ENCODE results near the gene CATSPER1.
"Not testable (repeated sequence)": the region's sequence is repeated elsewhere in the genome, so short reads cannot be mapped to it uniquely, and the experiment has no call there.

Gene CATSPER1

GRCh38 chr11:66051766-66052663 lies 25.7 kb upstream of the CATSPER1 start, which contains the start of gene SF3B2:
Gene SF3B2, plus strand, starts transcription at chr11:66052364. Its CDS starts 21 bp downstream, at chr11:66052385.
- peak; percentile 92 to 94 for DNase-seq (ENCODE audit: low read depth in 2 of 2)

GRCh38 chr11:66051371-66051765 lies 25.1 kb upstream of the CATSPER1 start:
- no peak for DNase-seq (ENCODE audit: low read depth in 2 of 2)

DNA sequence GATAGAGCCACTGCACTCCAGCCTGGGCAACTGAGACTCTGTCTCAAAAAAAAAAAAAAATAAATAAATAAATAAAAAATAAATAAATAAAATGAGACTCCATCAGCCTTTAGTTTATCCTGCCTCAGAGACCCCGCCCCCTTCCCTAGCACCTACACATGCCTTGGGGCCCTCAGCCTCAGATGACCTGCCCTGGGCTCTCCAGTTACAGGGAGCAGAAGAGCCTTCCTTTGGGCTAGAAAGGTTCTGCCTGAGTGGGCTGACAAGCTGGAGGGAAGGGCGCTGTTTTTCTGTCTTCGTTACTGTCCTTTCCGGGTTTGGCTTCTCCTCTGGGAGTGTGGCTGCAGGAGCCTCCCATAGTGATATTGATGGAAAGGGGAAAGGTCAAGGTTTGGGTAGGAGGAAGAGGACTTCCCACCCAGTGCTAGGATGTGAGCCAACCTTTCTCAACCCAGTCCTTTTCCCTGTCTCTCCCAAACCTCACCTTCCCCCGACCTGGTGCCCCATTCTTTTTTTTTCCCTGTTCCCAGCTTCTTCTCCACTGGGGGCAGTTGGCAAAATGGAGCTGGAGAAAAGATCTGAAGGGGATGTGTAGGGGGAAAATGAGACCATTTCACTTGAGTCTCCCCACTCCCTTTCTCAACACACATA lies 24.4 kb upstream of the CATSPER1 start:
- DNase-seq (ENCODE audit: low read depth in 2 of 2) = no peak

- DNase-seq (ENCODE audit: low read depth in 2 of 2) = no peak
Observed at GRCh38 chr11:66048547-66049323, 22.5 kb upstream of the CATSPER1 start, which contains the start of gene GAL3ST3. Gene GAL3ST3, minus strand, starts transcription at chr11:66049161. Its CDS starts 3,746 bp downstream, at chr11:66045415.

DNA sequence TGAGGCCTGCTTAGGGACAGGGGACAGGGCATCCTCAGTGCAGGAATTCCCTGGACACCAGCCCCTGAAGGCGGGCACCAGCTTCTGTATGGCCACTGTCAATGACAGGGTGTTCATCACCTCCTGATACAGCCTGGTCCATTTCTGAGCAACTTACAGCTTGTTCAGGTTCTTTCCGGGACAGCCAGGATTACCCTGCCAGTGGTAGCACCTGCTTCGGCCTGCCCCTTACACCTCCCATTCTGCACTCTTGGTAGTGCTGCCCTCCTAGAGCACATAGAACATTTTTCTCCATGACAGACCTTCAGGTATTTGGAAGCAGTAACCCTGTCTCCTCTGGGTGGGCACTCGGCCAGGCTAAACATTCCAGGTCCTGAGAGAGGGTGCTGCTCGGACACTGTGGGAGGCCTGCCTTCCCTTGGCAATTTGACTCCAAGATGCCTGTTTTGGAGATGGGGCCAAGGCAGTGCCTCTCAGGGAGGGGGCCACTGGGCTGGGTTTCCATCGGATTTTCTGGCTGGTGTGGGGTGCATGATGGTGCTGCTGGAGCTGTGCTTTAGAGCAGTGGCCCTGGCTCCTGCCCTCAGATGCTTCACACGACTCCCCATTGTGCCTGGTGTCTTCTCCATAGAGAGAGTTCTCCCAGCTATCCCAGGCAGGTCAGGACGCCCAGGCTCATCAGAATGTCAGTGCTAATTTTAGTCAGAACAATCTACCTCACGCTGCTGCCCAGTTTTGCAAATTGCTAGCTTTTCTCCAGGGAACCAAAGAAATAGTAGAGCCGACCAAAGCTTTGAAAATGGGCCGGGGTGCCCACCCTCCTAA lies 21.5 kb upstream of the CATSPER1 start:
- DNase-seq (ENCODE audit: low read depth in 2 of 2) = no peak

DNA sequence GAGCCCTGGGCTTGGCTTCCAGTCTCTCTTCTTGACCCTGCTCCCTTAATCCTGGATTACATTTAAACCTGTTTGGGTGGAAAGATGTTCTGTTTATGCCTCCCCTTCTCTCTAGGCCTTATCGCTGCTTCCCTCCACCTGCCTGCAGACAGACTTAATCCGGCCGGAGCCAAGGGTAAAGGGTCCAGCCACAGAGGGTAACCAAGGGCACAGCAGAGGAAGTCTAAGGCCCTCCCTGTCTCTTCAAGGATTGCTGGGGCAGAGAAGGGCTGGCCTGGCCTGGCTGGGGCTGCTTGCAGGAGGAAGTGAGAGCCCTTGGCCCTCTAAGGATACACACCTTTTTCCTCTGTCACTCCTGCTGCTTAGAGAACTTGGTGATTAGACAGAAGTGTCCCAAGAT lies 20.6 kb upstream of the CATSPER1 start:
- DNase-seq (ENCODE audit: low read depth in 2 of 2) = no peak

DNA sequence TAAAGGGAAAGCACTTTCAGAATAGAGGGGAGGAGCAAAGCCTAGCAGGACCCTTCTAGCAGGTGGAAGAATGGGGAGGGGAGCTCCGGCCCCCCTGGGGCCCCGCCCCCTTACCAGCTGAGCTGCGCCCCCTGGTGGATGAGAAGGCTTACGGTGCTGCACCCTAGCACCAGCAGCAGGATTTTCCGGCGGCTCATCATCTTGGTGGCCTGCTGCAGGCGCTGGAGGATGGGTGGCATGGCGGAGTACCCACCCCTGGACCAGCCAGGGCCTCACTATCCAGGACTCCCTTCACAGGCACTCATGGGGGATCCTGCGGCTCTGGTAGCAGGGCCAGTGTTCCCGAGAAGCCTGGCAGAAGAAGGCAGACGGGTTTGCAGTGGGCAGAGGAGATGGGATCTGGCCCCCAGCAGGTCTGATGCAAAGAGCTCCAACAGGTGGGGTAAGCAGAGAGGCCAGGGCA lies 18.9 kb upstream of the CATSPER1 start:
- DNase-seq (ENCODE audit: low read depth in 2 of 2) = peak; percentile 79 to 82

- no peak for DNase-seq (ENCODE audit: low read depth in 2 of 2)
Observed at GRCh38 chr11:66044757-66045156, 18.5 kb upstream of the CATSPER1 start.

- DNase-seq (ENCODE audit: low read depth in 2 of 2) = no peak
Observed at GRCh38 chr11:66042996-66043906, 17.0 kb upstream of the CATSPER1 start.

DNA sequence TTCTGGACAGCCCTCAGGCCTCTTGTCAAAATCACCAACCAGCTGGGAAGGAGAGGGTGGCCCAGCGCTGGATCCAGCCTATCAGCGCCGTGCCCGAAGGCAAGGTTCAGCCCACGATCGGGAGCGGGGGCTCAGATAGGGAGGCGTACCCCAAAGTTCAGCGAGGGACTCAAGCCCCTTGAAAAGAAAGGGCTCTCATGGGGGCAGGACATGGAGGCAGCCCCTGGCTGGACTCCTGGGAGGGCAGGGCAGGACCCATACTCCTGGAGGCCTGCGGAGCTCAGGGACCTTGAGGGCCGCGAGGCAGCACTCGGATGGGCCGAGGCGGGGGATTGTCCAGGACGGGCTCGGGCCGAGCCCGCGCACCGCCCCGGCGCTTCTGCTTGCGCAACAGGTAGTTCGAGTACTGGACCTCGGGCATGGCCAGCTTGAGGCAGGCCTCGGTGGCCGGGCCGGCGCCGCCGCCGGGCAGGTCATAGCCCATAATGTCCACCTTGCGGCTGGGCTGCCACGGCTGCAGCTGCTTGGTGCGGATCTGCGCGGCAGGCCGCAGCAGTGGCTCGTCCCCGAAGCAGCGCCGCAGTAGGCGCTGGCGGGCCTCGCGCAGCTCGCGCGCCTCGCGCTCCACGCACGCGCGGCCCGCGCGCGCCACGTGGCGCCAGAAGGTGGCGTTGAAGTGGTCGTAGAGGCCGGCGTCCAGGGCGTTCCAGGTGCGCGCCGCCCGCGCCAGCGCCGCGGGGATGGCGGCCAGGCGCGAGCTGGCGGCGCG lies 16.1 kb upstream of the CATSPER1 start:
- DNase-seq (ENCODE audit: low read depth in 2 of 2) = no peak

DNA sequence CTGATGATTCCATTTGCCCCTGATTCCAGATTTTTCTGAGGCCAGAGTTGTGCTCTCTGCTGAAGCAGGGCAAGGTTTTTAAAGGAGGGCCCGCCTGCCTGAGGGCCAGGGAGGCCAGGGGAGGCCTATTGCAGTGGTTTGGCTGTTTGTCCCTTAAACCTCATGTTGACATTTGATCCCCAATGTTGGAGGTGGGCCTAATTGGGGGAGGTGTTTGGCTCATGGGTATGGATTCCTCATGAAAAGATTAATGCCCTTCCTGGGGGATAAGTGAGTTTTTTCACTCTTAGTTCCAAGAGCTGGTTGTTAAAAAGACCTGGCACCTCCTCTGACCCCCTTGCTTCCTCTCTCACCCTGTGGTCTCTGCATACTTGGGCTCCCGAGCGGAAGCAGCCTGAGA lies 13.5 kb upstream of the CATSPER1 start:
- DNase-seq (ENCODE audit: low read depth in 2 of 2) = no peak

- DNase-seq (ENCODE audit: low read depth in 2 of 2) = no peak
Observed at GRCh38 chr11:66037327-66037726, 11.0 kb upstream of the CATSPER1 start.

- no peak for DNase-seq (ENCODE audit: low read depth in 2 of 2)
Observed at GRCh38 chr11:66036334-66036710, 10.0 kb upstream of the CATSPER1 start.

DNA sequence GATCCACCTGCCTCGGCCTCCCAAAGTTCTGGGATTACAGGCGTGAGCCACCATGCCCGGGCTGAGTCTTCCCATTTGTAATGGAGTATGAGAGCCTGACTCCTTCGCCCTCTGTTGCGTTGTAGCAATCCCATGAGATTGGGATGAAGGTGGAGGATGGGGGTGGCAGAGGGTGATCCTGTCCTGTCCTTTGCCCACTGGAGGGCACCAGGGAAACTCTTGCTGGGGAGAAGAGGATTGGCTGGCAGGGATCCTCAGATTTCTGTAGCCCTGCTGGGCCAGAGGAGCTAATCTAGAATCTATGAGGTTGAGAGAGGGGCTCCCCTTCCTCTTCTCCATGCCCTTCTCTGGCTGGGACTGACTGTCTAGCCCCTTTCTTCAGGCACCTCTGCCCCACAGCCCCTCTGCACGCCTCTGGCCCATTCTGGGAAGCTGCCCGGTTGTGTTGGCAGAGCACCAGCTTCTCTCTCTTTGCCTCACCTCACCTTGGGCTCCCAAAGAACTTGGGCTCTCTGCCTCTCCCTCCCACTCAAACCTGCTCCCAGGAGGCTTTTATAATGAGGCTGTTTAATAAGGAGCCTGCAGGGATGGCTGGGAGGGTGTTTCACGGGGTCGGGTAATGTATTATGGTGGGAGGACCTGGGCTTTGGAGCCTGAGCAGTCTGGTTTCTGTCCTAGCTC lies 9.5 kb upstream of the CATSPER1 start:
- no peak for DNase-seq (ENCODE audit: low read depth in 2 of 2)

DNA sequence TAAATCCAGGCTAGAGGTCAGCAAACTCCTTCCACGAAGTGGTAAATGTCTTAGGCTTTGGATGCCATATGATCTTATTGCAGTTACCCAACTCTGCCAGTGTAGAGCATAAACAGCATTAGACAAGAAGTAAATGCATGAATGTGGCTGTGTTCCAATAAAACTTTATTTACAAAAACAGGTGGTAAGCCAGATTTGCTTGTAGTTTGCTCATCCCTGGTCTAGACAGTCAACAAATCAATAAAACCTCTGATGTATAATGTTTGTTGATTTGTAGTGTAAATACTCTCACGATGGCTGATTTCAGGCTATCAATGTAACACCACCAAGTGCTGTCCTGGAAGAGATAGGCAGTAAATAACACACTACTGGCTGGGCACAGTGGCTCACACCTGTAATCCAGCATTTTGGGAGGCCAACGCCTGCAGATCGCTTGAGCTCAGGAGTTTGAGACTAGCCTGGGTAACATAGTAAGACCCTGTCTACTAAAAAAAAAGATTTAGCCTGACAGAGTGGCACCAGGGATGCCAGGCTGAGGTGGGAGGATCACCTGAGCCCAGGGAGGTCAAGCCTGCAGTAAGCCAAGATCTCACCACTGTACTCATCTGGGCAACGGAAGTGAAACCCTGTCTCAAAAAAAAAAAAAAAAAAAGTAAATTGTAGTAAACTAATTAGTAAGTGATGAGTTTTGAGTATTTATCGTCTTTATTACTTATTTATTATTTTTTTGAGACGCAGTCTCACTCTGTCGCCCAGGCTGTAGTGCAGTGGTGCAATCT lies 6.9 kb upstream of the CATSPER1 start:
- no peak for DNase-seq (ENCODE audit: low read depth in 2 of 2)

- not testable (repeated sequence) for DNase-seq (ENCODE audit: low read depth in 2 of 2)
Observed at GRCh38 chr11:66023186-66023440, 3.2 kb downstream of the CATSPER1 start.

DNA sequence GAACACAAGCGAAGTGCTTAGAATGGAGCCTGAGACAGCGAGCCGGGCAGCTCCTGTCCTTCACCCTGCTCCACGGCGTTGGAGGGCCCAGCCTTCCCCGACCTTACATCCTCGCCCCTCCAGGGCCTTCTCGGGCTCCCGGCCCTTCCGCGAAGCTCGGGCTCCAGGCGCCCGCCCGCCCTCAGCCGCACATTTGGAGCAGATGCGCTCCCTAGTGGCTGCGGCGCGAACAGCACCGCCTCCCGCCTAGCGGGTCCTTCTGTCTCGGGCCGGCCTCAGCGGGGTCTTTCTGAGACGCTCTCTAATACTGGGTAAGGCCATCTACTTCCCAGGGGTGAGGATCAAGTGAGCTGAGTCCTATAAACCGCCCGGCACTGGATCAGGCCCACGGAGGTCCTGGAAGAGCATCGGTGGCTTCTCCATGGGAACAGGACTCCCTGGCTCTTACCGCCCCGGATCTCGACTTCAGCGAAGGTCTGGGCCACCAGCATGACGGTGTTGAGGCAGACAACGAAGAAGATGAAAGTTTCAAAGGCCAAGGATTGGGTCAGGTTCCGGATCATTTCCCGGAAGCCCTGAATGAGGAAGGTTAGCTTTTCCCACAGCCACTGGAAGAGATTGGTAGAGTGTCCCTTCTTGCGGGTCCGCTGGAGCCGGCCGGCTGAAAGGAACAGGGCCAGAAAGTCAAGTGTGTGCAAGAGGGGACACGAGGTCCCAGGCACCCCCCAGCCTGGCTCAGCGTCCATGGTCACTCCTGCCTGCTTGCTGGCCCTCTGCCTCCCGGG lies 3.7 kb downstream of the CATSPER1 start:
- peak; percentile 76 to 78 for DNase-seq (ENCODE audit: low read depth in 2 of 2)
